ENCODE data around the gene RBM7. TPM values are rescaled to one million over a fixed set of nuclear protein-coding genes. Genes with fewer than 3 reads are reported as not detected.

RBM7 gene
- total and polyA plus RNA-seq, 2 donors (not counting 3 experiments of a cell fraction or from before 2014, with no cell fraction given): 16.4 to 38.4 TPM

GRCh38 chr11:114440121-114440860, 39.8 kb downstream of the RBM7 start:
- POLR2A ChIA-PET: no interaction called here
- H3K9ac ChIP-seq (replicated peaks; ENCODE audit: extremely low read depth, insufficient read depth, low read length): peak overlapping the region; percentile 54
- H3K4me3 ChIP-seq (replicated peaks in 1 of 3; ENCODE audit: insufficient read depth in 1 of 3, low read depth in 1 of 3, low read length in 3 of 3): peak overlapping the region; percentile 49 to 97 (median 83)
- DNase-seq (ENCODE audit: low read depth, low spot score) (no peak), FAIRE-seq (peak; percentile 33)
- H3K27ac ChIP-seq (ENCODE audit: insufficient read depth, low read depth, low read length): peak overlapping the region; percentile 36
- TSS peak; percentile 35 for BruUV-seq (replicated peaks)
- dilution Hi-C loops (cut with MboI; ENCODE audit: extremely low pct_ligation_motif_present, low sequenced_read_pairs) (no loop called here), intact Hi-C loops (cut with micrococcal nuclease) (loop anchor here (1.0 kb wide), 1 partner anchor 92 kb away; no protein-coding TSS in a partner anchor)
- no peaks in the 10 kb centered on the region for H3K9me3 ChIP-seq (replicated peaks; ENCODE audit: control insufficient read depth, insufficient read depth, low read length)
- no peak for TF ChIP-seq POLR2AphosphoS5 (IDR thresholded peaks at IDR 0.05; ENCODE audit: insufficient read depth, low read depth, low read length)
- no peak for TF ChIP-seq CTCF (IDR thresholded peaks at IDR 0.05; ENCODE audit: extremely low read depth in 1 of 2, insufficient read depth in 1 of 2, low read depth in 1 of 2, low read length in 2 of 2)
- TF ChIP-seq GATA2 (IDR thresholded peaks at IDR 0.05; ENCODE audit: insufficient read depth, insufficient read length, low read depth, low read length): peak; percentile 18
- TF ChIP-seq EZH2 (IDR thresholded peaks at IDR 0.05; ENCODE audit: borderline replicate concordance, low read depth, low read length, severe bottlenecking): no peak
- no peak for TF ChIP-seq POLR2A (IDR thresholded peaks at IDR 0.05; ENCODE audit: low read depth, low read length)
- TF ChIP-seq MAX (IDR thresholded peaks at IDR 0.05; ENCODE audit: insufficient read depth, insufficient read length): no peak
- no peak for TF ChIP-seq JUN (IDR thresholded peaks at IDR 0.05; ENCODE audit: borderline replicate concordance, insufficient read depth, insufficient read length, low read depth)
- H4K20me1 ChIP-seq (replicated peaks; ENCODE audit: control insufficient read depth, extremely low read depth, insufficient read depth, low read length): no peaks in the 10 kb centered on the region
- H3K36me3 ChIP-seq (ENCODE audit: control insufficient read depth in 2 of 2, extremely low read depth in 1 of 2, insufficient read depth in 2 of 2, low read length in 2 of 2): peaks cover 0 to 8% of the 10 kb centered on the region in 2 experiments
- CTCF ChIA-PET: interaction anchor here (0.9 to 1.5 kb wide), 5 partner anchors 10 to 159 kb away, joined by 3 to 7 read pairs (median 4); no protein-coding TSS in a partner anchor
- H3K4me1 ChIP-seq (ENCODE audit: control insufficient read depth, extremely low read depth, insufficient read depth, low read length): peaks cover 23% of the 10 kb centered on the region
- H3K9me1 ChIP-seq (replicated peaks; ENCODE audit: control insufficient read depth, extremely low read depth, insufficient read depth, low read length): no peaks in the 10 kb centered on the region
- no peaks in the 10 kb centered on the region for H3K27me3 ChIP-seq (ENCODE audit: control insufficient read depth in 2 of 2, insufficient read depth in 2 of 2, low read length in 2 of 2)
- H2AFZ ChIP-seq (ENCODE audit: low read depth, low read length): peak overlapping the region; percentile 36
- peak overlapping the region; percentile 94 for H3K4me2 ChIP-seq (ENCODE audit: insufficient read depth, low read length)
- peaks cover 55% of the 10 kb centered on the region for H3K79me2 ChIP-seq (ENCODE audit: control insufficient read depth, insufficient read depth, low read length)
